HCT116 (cell line): ENCODE measurements around the gene CTSW. TPM values are rescaled to one million over a fixed set of nuclear protein-coding genes. Genes with fewer than 3 reads are reported as not detected.
A peak's percentile ranks its signal among the peaks of the same experiment; 100 is the strongest.

ENCODE experiments used
- ATAC-seq: fragments of 200-7000 bp; cut with Tn5 transposase; 2 replicates; pipeline ENCODE4 v1.9.1; 2020; ENCODE audit warnings: mild to moderate bottlenecking, moderate library complexity
- BruUV-seq: library from RNA; stranded (reverse); fragments of 400-500 nt; replicated peaks from 2 replicates; lab custom pipeline; 2021; lab: Mats Ljungman, UMichigan
- CTCF ChIA-PET: fragments of 300-600 bp; sonication (Branson Sonifier 250); formaldehyde crosslinking; loops from one replicate; lab custom pipeline; 2021; ENCODE audit warnings: antibody characterized with exemption; lab: Charles Lee
- POLR2A ChIA-PET: fragments of 300-600, 350-600 bp; sonication (Branson Sonifier 250); formaldehyde crosslinking; loops from one replicate; lab custom pipeline; 2021; ENCODE audit warnings: antibody characterized with exemption; lab: Charles Lee
- RAD21 ChIA-PET, 2 experiments: fragments of 300-600 bp; sonication (Branson Sonifier 250); formaldehyde crosslinking; loops; one replicate each; lab custom pipeline; 2023; ENCODE audit warnings: low total read pairs in 2 of 2; ENCODE audit not compliant: uncharacterized antibody in 2 of 2, unreplicated experiment in 2 of 2, low non-redundant PET in 1 of 2; lab: Charles Lee
- DNase-seq: peaks from one replicate; pipeline ENCODE4 v3.0.0-alpha.2; 2010; ENCODE audit warnings: low read depth, low spot score
- H2AFZ ChIP-seq: fragments of 200-600 bp; shearing (Covaris generic), sonication (generic); 2 replicates; pipeline ENCODE4 v1.6.1; 2017; ENCODE audit warnings: low read depth, mixed run types, mixed read lengths, antibody characterized with exemption, low read length; ENCODE audit not compliant: poor library complexity, severe bottlenecking
- H3K27ac ChIP-seq: 2 replicates; pipeline ENCODE4 v1.5.1; 2012; ENCODE audit warnings: low read depth, low read length
- H3K27me3 ChIP-seq: fragments of 200-600 bp; sonication (generic); 2 replicates; pipeline ENCODE4 v1.6.1; 2016; ENCODE audit warnings: mixed run types, low read length, mixed read lengths; ENCODE audit not compliant: insufficient read depth
- H3K36me3 ChIP-seq, 2 experiments: fragments of 200-500 bp in 1 of 2; fragments of 200-600 bp in 1 of 2; sonication (Bioruptor generic) in 1 of 2; sonication (generic) in 1 of 2; 2 replicates each; pipeline versions ENCODE4 v1.5.1 to v1.6.1; 2014 to 2016; ENCODE audit warnings: low read length in 2 of 2, inconsistent platforms in 1 of 2, mixed read lengths in 1 of 2, mixed run types in 1 of 2; ENCODE audit not compliant: insufficient read depth in 2 of 2, control insufficient read depth in 1 of 2
- H3K4me1 ChIP-seq, 2 experiments: fragments of 200-600 bp in 1 of 2; sonication (generic) in 1 of 2; 2 replicates each; pipeline versions ENCODE4 v1.5.1 to v1.6.1; 2012 to 2017; ENCODE audit warnings: low read length in 2 of 2, inconsistent platforms in 1 of 2, mild to moderate bottlenecking in 1 of 2, mixed read lengths in 1 of 2, mixed run types in 1 of 2, moderate library complexity in 1 of 2; ENCODE audit not compliant: insufficient read depth in 2 of 2, control insufficient read depth in 1 of 2
- H3K4me2 ChIP-seq: fragments of 200-600 bp; sonication (generic); 2 replicates; pipeline ENCODE4 v1.6.1; 2017; ENCODE audit warnings: mixed run types, low read length, mixed read lengths
- H3K4me3 ChIP-seq, 2 experiments: fragments of 200-600 bp in 1 of 2; sonication (generic) in 1 of 2; replicated peaks in 1 of 2; 2 replicates each; pipeline ENCODE4 v1.5.1; 2011 to 2016; ENCODE audit warnings: low read length in 2 of 2, control low read depth in 1 of 2, low read depth in 1 of 2, mild to moderate bottlenecking in 1 of 2, mixed read lengths in 1 of 2, mixed run types in 1 of 2
- H3K79me2 ChIP-seq: fragments of 200-600 bp; sonication (generic); 2 replicates; pipeline ENCODE4 v1.6.1; 2017; ENCODE audit warnings: mild to moderate bottlenecking, mixed run types, low read length, moderate library complexity, mixed read lengths; ENCODE audit not compliant: insufficient read depth
- H3K9ac ChIP-seq: fragments of 200-600 bp; sonication (generic); 2 replicates; pipeline ENCODE4 v1.6.1; 2016; ENCODE audit warnings: low read length, mixed read lengths
- H3K9me2 ChIP-seq: fragments of 200-600 bp; sonication (generic), shearing (Covaris generic); 2 replicates; pipeline ENCODE4 v1.6.1; 2017; ENCODE audit warnings: mixed run types, mild to moderate bottlenecking, moderate library complexity; ENCODE audit not compliant: insufficient read depth
- H3K9me3 ChIP-seq, 2 experiments: fragments of 200-500 bp in 1 of 2; fragments of 200-600 bp in 1 of 2; sonication (Bioruptor generic) in 1 of 2; sonication (generic) in 1 of 2; 2 replicates each; pipeline ENCODE4 v1.6.1; 2014 to 2017; ENCODE audit warnings: low read length in 2 of 2, mixed read lengths in 2 of 2, inconsistent platforms in 1 of 2, low read depth in 1 of 2, mild to moderate bottlenecking in 1 of 2, mixed run types in 1 of 2, moderate library complexity in 1 of 2; ENCODE audit not compliant: control insufficient read depth in 1 of 2, insufficient read depth in 1 of 2
- H4K20me1 ChIP-seq: fragments of 200-600 bp; sonication (generic), shearing (Covaris generic); 2 replicates; pipeline ENCODE4 v1.6.1; 2017; ENCODE audit warnings: mixed run types, mild to moderate bottlenecking, moderate library complexity; ENCODE audit not compliant: insufficient read depth
- CEBPB ChIP-seq: IDR thresholded peaks from 2 replicates; pipeline ENCODE4 v1.6.1; 2012; ENCODE audit warnings: low read depth
- EZH2phosphoT487 ChIP-seq: fragments of 200-600 bp; IDR thresholded peaks from 2 replicates; pipeline ENCODE4 v1.6.1; 2018; ENCODE audit warnings: antibody characterized with exemption, borderline replicate concordance
- SIN3A ChIP-seq: IDR thresholded peaks from 2 replicates; pipeline ENCODE4 v1.6.1; 2012; ENCODE audit warnings: low read depth
- intact Hi-C: fragments of 100-400 bp; cut with micrococcal nuclease; formaldehyde crosslinking; loops from 2 replicates; pipeline ENCODE4 v1.10.0; 2022
- total RNA-seq: library from RNA; stranded (reverse); gene quantifications from one replicate; pipeline ENCODE4 v1.2.1, GENCODE V29; 2021; ENCODE audit not compliant: unreplicated experiment
- TF ChIP-seq, protein P1 (sequence below), 3 experiments: fragments of 200-600 bp in 1 of 3; sonication (generic) in 1 of 3; IDR thresholded peaks in 2 of 3; conservative IDR thresholded peaks in 1 of 3; 2 replicates each; pipeline ENCODE4 v1.5.1; 2012 to 2017; ENCODE audit warnings: low read depth in 2 of 3, low read length in 2 of 3, antibody characterized with exemption in 1 of 3, borderline replicate concordance in 1 of 3, control low read depth in 1 of 3, mild to moderate bottlenecking in 1 of 3, mixed read lengths in 1 of 3, mixed run types in 1 of 3, moderate library complexity in 1 of 3; ENCODE audit not compliant: insufficient read depth in 1 of 3

Gene CTSW
- total RNA-seq, 1 experiment from 2014 or later: not detected

DNA sequence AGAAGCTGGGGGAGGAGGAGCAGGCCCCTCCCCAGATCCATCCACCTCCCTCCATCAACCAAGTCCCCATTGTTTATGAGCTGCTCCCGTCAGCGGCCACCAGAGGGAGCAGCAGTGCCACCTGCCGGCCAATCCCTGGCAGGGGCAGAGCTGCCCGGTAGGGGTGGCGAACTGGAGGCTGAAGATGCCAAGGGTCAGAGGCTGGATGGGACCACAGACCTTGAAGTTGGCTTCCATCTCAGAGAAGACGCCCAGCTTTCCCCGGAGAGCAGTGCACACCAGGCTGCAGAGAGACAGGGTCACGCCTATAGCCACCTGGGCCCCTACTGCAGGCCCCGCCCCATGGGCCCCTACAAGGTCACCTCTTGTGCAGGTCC is 5.1 kb downstream of the CTSW start:
- H3K4me1 ChIP-seq: peaks cover 10 to 38% of the 10 kb centered on the region in 2 experiments
- TF ChIP-seq, protein P1, sequence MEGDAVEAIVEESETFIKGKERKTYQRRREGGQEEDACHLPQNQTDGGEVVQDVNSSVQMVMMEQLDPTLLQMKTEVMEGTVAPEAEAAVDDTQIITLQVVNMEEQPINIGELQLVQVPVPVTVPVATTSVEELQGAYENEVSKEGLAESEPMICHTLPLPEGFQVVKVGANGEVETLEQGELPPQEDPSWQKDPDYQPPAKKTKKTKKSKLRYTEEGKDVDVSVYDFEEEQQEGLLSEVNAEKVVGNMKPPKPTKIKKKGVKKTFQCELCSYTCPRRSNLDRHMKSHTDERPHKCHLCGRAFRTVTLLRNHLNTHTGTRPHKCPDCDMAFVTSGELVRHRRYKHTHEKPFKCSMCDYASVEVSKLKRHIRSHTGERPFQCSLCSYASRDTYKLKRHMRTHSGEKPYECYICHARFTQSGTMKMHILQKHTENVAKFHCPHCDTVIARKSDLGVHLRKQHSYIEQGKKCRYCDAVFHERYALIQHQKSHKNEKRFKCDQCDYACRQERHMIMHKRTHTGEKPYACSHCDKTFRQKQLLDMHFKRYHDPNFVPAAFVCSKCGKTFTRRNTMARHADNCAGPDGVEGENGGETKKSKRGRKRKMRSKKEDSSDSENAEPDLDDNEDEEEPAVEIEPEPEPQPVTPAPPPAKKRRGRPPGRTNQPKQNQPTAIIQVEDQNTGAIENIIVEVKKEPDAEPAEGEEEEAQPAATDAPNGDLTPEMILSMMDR (IDR thresholded peaks at IDR 0.05 in 2 of 3, conservative IDR thresholded peaks at IDR 0.05 in 1 of 3; ENCODE audit: borderline replicate concordance in 1 of 3, insufficient read depth in 1 of 3, low read depth in 2 of 3, low read length in 2 of 3): peak in 2 of 3 experiments; percentile 100; a peak in 4 of 6 replicates
- no peak for TF ChIP-seq EZH2phosphoT487
- BruUV-seq: no TSS peak
- ChIA-PET RAD21 (interaction anchor here in 1 of 2 experiments (0.6 to 1.3 kb wide), 4 partner anchors 57 to 173 kb away, joined by 3 to 4 read pairs (median 3); partner anchors contain the start of gene KAT5), CTCF (interaction anchor here (1.0 to 3.1 kb wide), 25 partner anchors 11 to 270 kb away, joined by 3 to 38 read pairs (median 5); partner anchors contain the start of genes AP5B1, FOSL1, KAT5 and MUS81), POLR2A (interaction anchor here (0.8 to 1.6 kb wide), 8 partner anchors 9 to 173 kb away, joined by 3 to 9 read pairs (median 4); partner anchors contain the start of genes CFL1 and KAT5)
- H3K27ac ChIP-seq: no peak overlapping the region; the same call in 1 of the 2 replicates
- no peaks in the 10 kb centered on the region for H3K9me2 ChIP-seq
- H3K9me3 ChIP-seq: no peaks in the 10 kb centered on the region
- DNase-seq (no peak), ATAC-seq (peak; percentile 56)
- no peak overlapping the region for H3K4me3 ChIP-seq
- no peak overlapping the region for H3K9ac ChIP-seq
- peaks cover 39% of the 10 kb centered on the region for H3K79me2 ChIP-seq
- H3K27me3 ChIP-seq: no peaks in the 10 kb centered on the region
- peaks cover 14 to 50% of the 10 kb centered on the region in 2 experiments for H3K36me3 ChIP-seq
- H2AFZ ChIP-seq: no peak overlapping the region
- peak overlapping the region; percentile 14; the same call in 1 of the 2 replicates for H3K4me2 ChIP-seq
- intact Hi-C loops: loop anchor here (1.0 kb wide), 2 partner anchors 105 to 173 kb away; no protein-coding TSS in a partner anchor
- H4K20me1 ChIP-seq: no peaks in the 10 kb centered on the region

DNA sequence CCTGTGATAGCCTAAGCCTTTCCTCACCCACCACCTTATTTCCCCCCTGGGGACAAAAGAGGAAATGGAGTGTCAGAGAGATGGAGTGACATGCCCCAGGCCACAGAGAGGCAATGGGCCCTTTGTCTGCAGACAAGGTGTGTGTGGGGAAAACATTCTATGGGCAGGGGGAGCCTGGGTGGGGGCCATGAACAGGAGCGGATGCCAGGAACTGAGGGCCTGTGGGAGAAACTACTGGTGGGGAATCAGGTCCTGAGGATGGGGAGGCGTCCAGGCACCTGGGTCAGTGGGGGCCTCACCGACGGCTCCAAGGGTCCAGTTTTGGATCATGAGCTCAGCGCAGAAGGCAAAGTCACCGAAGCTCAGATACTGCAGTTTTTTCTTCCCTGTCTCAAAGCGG is 5.6 kb downstream of the CTSW start:
- H3K4me1 ChIP-seq: peaks cover 15 to 43% of the 10 kb centered on the region in 2 experiments
- DNase-seq (no peak), ATAC-seq (no peak)
- no peaks in the 10 kb centered on the region for H3K27me3 ChIP-seq
- H3K4me2 ChIP-seq: no peak overlapping the region
- no peak overlapping the region for H3K27ac ChIP-seq
- no peak overlapping the region for H3K9ac ChIP-seq
- no TSS peak for BruUV-seq
- no peaks in the 10 kb centered on the region for H3K9me2 ChIP-seq
- H3K79me2 ChIP-seq: peaks cover 39% of the 10 kb centered on the region
- RAD21 ChIA-PET: interaction anchor here in 1 of 2 experiments (0.6 to 1.3 kb wide), 3 partner anchors 58 to 137 kb away, joined by 3 to 4 read pairs (median 3); no protein-coding TSS in a partner anchor
- no peaks in the 10 kb centered on the region for H4K20me1 ChIP-seq
- H3K4me3 ChIP-seq: no peak overlapping the region
- CTCF ChIA-PET: interaction anchor here (1.0 to 3.1 kb wide), 25 partner anchors 11 to 270 kb away, joined by 3 to 38 read pairs (median 5); partner anchors contain the start of genes AP5B1, FOSL1, KAT5 and MUS81
- peaks cover 14 to 50% of the 10 kb centered on the region in 2 experiments for H3K36me3 ChIP-seq
- no peak overlapping the region for H2AFZ ChIP-seq
- H3K9me3 ChIP-seq: no peaks in the 10 kb centered on the region
- intact Hi-C loops: no loop called here
- TF ChIP-seq CEBPB: no peak
- no peak for TF ChIP-seq SIN3A
- POLR2A ChIA-PET: interaction anchor here (0.8 to 1.6 kb wide), 8 partner anchors 8 to 174 kb away, joined by 3 to 9 read pairs (median 4); partner anchors contain the start of genes CFL1 and KAT5
